T-cell (primary cell): ENCODE results near the gene PREX1. TPM values are rescaled to one million over a fixed set of nuclear protein-coding genes. Genes with fewer than 3 reads are reported as not detected.

Experiments used
- ATAC-seq, 4 experiments: fragments of 200-7000 bp in 3 of 4; fragments of 150-1000 bp in 1 of 4; cut with Tn5 transposase; replicated peaks in 1 of 4; 1 replicate in 3 of 4; 2 replicates in 1 of 4; pipeline ENCODE4 v1.10.0; 2021; ENCODE audit warnings: moderate library complexity in 3 of 4, mild to moderate bottlenecking in 2 of 4, moderate number of reproducible peaks in 1 of 4
- CTCF ChIA-PET, 2 donors: fragments of 300-600 bp; sonication (Branson Sonifier 250); formaldehyde crosslinking; loops; one replicate each; lab custom pipeline; 2022; ENCODE audit warnings: antibody characterized with exemption in 2 of 2; lab: Charles Lee
- POLR2A ChIA-PET, 2 donors: fragments of 300-600 bp; sonication (Branson Sonifier 250); formaldehyde crosslinking; loops; one replicate each; lab custom pipeline; 2022; ENCODE audit warnings: antibody characterized with exemption in 2 of 2; lab: Charles Lee
- DNase-seq, 35 experiments: peaks; one replicate each; pipeline versions ENCODE4 v3.0.0 to v3.0.0-alpha.2; 2013 to 2023
- H3K27ac ChIP-seq: one replicate; pipeline ENCODE4 v1.5.1; 2013; ENCODE audit warnings: low read length
- H3K27me3 ChIP-seq, 2 experiments: replicated peaks in 1 of 2; 1 replicate in 1 of 2; 2 replicates in 1 of 2; pipeline versions ENCODE4 v1.6.1 to v1.7.0; 2013; ENCODE audit warnings: low read length in 1 of 2, mixed read lengths in 1 of 2; ENCODE audit not compliant: control insufficient read depth in 2 of 2, insufficient read depth in 2 of 2; ENCODE audit errors: extremely low read depth in 1 of 2
- H3K36me3 ChIP-seq, 2 donors: 1 replicate in 1 of 2; 2 replicates in 1 of 2; pipeline versions ENCODE4 v1.6.1 to v1.7.0; 2013; ENCODE audit warnings: low read length in 1 of 2; ENCODE audit not compliant: control insufficient read depth in 2 of 2, insufficient read depth in 1 of 2; ENCODE audit errors: extremely low read depth in 1 of 2
- H3K4me1 ChIP-seq, 2 experiments: 1 replicate in 1 of 2; 2 replicates in 1 of 2; pipeline versions ENCODE4 v1.6.1 to v1.7.0; 2013; ENCODE audit warnings: low read length in 2 of 2, mixed read lengths in 1 of 2; ENCODE audit not compliant: insufficient read depth in 2 of 2, control insufficient read depth in 1 of 2; ENCODE audit errors: extremely low read depth in 1 of 2
- H3K4me3 ChIP-seq, 2 donors: 1 replicate in 1 of 2; 2 replicates in 1 of 2; pipeline versions ENCODE4 v1.5.1 to v1.7.0; 2013; ENCODE audit warnings: mild to moderate bottlenecking in 2 of 2, low read length in 1 of 2, moderate library complexity in 1 of 2; ENCODE audit not compliant: control insufficient read depth in 1 of 2; ENCODE audit errors: extremely low read depth in 1 of 2
- H3K9me3 ChIP-seq: 2 replicates; pipeline ENCODE4 v1.7.0; 2013
- H3K27ac Mint-ChIP-seq, 2 donors: one replicate each; pipeline ENCODE4 v1.8.0; 2020 to 2021; ENCODE audit warnings: mild to moderate bottlenecking in 2 of 2, mixed read lengths in 2 of 2
- H3K27me3 Mint-ChIP-seq, 2 donors: one replicate each; pipeline ENCODE4 v1.8.0; 2021 to 2022; ENCODE audit warnings: mixed read lengths in 2 of 2
- H3K36me3 Mint-ChIP-seq: one replicate; pipeline ENCODE4 v1.8.0; 2021; ENCODE audit warnings: mixed read lengths
- H3K4me1 Mint-ChIP-seq, 3 donors: one replicate each; pipeline ENCODE4 v1.8.0; 2020 to 2022; ENCODE audit warnings: mixed read lengths in 3 of 3, mild to moderate bottlenecking in 1 of 3
- H3K4me3 Mint-ChIP-seq, 3 donors: one replicate each; pipeline ENCODE4 v1.8.0; 2020 to 2022; ENCODE audit warnings: mild to moderate bottlenecking in 3 of 3, mixed read lengths in 3 of 3, moderate library complexity in 3 of 3
- H3K9me3 Mint-ChIP-seq, 3 donors: one replicate each; pipeline ENCODE4 v1.8.0; 2020 to 2022; ENCODE audit warnings: mixed read lengths in 3 of 3
- WGBS: methylation state at CpG from one replicate; pipeline ENCODE4 v1.1.5; 2013; ENCODE audit warnings: missing lambda C conversion rate; ENCODE audit not compliant: insufficient coverage; 5-methylcytosine and 5-hydroxymethylcytosine counted together
- total RNA-seq, 35 experiments: library from RNA in 6 of 35; stranded (reverse) in 6 of 35; fragments of 120-200 nt in 1 of 35; gene quantifications; one replicate each; pipeline versions ENCODE4 v1.2.1 to v1.2.4 and lab custom pipeline; 2013 to 2026

The PREX1 gene
- total RNA-seq, 5 donors from 2014 or later (not counting 1 experiment from before 2014, with no cell fraction given): 99.2 to 181 (median 137) TPM

GRCh38 chr20:48731536-48731935 lies 96.3 kb downstream of the PREX1 start:
- ATAC-seq: no peak
- Mint-ChIP-seq H3K27ac (peak overlapping the region in 1 of 2 donors; percentile 44), H3K27me3 (no peaks in the 10 kb centered on the region), H3K9me3 (no peaks in the 10 kb centered on the region), H3K4me1 (peaks cover 30 to 61% (median 50%) of the 10 kb centered on the region in 3 donors), H3K36me3 (peaks cover 64% of the 10 kb centered on the region), H3K4me3 (no peak overlapping the region)
- H3K9me3 ChIP-seq: no peaks in the 10 kb centered on the region
- no peak overlapping the region for H3K27ac ChIP-seq
- 100% methylated on average over 3 of the region's 4 CpGs for WGBS
- CTCF ChIA-PET: no interaction called here
- H3K4me3 ChIP-seq: no peak overlapping the region
- DNase-seq: no peak
- peaks cover 0 to 45% of the 10 kb centered on the region in 2 experiments for H3K4me1 ChIP-seq
- POLR2A ChIA-PET: no interaction called here
- H3K36me3 ChIP-seq: peaks cover 0 to 77% of the 10 kb centered on the region in 2 donors
- no peaks in the 10 kb centered on the region for H3K27me3 ChIP-seq

DNA sequence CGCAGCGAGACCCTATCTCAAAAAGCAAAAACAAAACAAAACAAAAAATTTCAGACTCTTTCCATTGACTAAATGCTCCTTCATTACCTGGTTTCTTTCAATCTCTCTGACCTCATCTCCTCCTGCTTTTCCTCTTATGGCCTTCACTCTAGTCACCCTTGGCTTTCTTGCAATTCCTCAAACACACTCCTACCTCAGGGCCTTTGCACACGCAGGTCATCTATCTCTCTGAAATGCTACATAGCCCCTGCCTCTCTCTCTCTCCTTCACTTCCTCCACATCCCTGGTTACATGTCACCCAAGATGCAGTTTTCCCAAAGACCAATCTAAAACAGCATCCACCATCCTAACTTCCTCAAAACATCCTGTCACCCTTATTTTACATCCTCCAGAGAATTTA lies 96.8 kb downstream of the PREX1 start:
- H3K4me1 Mint-ChIP-seq: peaks cover 24 to 58% (median 46%) of the 10 kb centered on the region in 3 donors
- Histone ChIP-seq H3K36me3 (peaks cover 0 to 83% of the 10 kb centered on the region in 2 donors), H3K9me3 (no peaks in the 10 kb centered on the region), H3K27ac (no peak overlapping the region), H3K4me1 (peaks cover 0 to 42% of the 10 kb centered on the region in 2 experiments), H3K4me3 (no peak overlapping the region), H3K27me3 (no peaks in the 10 kb centered on the region)
- 92% methylated on average over 3 of the region's 3 CpGs for WGBS
- no peaks in the 10 kb centered on the region for H3K9me3 Mint-ChIP-seq
- no peaks in the 10 kb centered on the region for H3K27me3 Mint-ChIP-seq
- H3K27ac Mint-ChIP-seq: peak overlapping the region; percentile 34 to 40
- CTCF ChIA-PET: no interaction called here
- POLR2A ChIA-PET: no interaction called here
- no peak overlapping the region for H3K4me3 Mint-ChIP-seq
- DNase-seq: no peak
- peaks cover 63% of the 10 kb centered on the region for H3K36me3 Mint-ChIP-seq
- no peak for ATAC-seq

GRCh38 chr20:48729538-48729937 lies 98.3 kb downstream of the PREX1 start:
- DNase-seq (no peak), ATAC-seq (no peak)
- peaks cover 0 to 82% of the 10 kb centered on the region in 2 donors for H3K36me3 ChIP-seq
- H3K9me3 ChIP-seq: no peaks in the 10 kb centered on the region
- Mint-ChIP-seq H3K27me3 (no peaks in the 10 kb centered on the region), H3K4me3 (peak overlapping the region in 1 of 3 donors; percentile 24), H3K36me3 (peaks cover 69% of the 10 kb centered on the region), H3K9me3 (no peaks in the 10 kb centered on the region), H3K4me1 (peaks cover 21 to 60% (median 48%) of the 10 kb centered on the region in 3 donors), H3K27ac (peak overlapping the region; percentile 70 to 77)
- ChIA-PET POLR2A (interaction anchor here in 1 of 2 donors (0.7 kb wide), 1 partner anchor 9 kb away, joined by 5 read pairs; no protein-coding TSS in a partner anchor), CTCF (interaction anchor here in 1 of 2 donors (0.7 kb wide), 1 partner anchor 114 kb away, joined by 3 read pairs; no protein-coding TSS in a partner anchor)
- 80% methylated on average over 1 of the region's 6 CpGs for WGBS
- no peaks in the 10 kb centered on the region for H3K27me3 ChIP-seq
- peaks cover 0 to 40% of the 10 kb centered on the region in 2 experiments for H3K4me1 ChIP-seq
- H3K27ac ChIP-seq: no peak overlapping the region
- no peak overlapping the region for H3K4me3 ChIP-seq

DNA sequence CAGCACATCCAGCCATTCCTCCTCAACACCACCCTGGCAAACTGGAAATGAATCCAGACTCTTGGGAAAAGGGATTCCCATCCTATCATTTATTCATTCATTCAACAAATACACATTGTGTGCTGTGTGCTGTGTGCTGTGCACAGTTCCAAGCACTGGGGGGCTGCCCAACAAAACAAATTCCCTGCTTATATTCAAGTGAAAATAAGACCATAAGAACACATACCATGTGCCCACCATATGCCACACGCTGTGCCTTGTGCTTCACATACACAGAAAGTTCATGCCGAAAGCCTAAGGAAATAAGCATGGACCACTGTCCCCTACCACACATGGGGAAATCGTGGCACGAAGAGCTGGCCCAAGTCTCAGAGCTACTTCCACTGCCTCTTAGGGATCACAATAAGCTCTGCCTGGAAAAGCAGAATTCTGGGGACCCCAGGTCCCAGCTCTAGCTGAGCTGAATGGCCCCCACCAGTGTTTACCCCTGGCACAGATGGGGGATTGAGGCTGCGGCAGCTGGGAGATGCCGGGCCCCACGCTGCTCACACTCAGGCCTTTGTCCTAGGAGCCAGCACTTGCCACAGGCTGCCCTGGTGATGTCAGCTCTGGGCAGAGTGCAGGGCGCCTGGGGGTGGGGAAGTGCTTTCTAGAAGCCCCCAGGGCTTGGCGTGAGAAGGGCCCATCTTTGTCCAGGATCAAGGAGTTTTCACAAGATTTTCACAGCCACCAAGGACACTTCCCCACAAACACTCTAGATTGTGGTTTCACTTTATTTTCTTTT lies 99.6 kb downstream of the PREX1 start:
- ChIA-PET CTCF (interaction anchor here in 1 of 2 donors (0.6 kb wide), 2 partner anchors 11 to 1280 kb away, joined by 3 to 4 read pairs; no protein-coding TSS in a partner anchor), POLR2A (no interaction called here)
- Histone ChIP-seq H3K9me3 (no peaks in the 10 kb centered on the region), H3K27ac (no peak overlapping the region), H3K36me3 (peaks cover 0 to 78% of the 10 kb centered on the region in 2 donors), H3K4me3 (no peak overlapping the region), H3K4me1 (peaks cover 0 to 49% of the 10 kb centered on the region in 2 experiments), H3K27me3 (no peaks in the 10 kb centered on the region)
- ATAC-seq (no peak), DNase-seq (no peak)
- no peaks in the 10 kb centered on the region for H3K9me3 Mint-ChIP-seq
- no peaks in the 10 kb centered on the region for H3K27me3 Mint-ChIP-seq
- peaks cover 69% of the 10 kb centered on the region for H3K36me3 Mint-ChIP-seq
- no peak overlapping the region for H3K4me3 Mint-ChIP-seq
- H3K27ac Mint-ChIP-seq: peak overlapping the region; percentile 18 to 70
- WGBS: 98% methylated on average over 6 of the region's 9 CpGs
- peaks cover 21 to 70% (median 59%) of the 10 kb centered on the region in 3 donors for H3K4me1 Mint-ChIP-seq

- WGBS: 100% methylated on average over 2 of the region's 6 CpGs
- Mint-ChIP-seq H3K36me3 (peaks cover 59% of the 10 kb centered on the region), H3K9me3 (no peaks in the 10 kb centered on the region), H3K27ac (peak overlapping the region; percentile 18 to 70), H3K4me3 (no peak overlapping the region), H3K4me1 (peaks cover 26 to 78% (median 63%) of the 10 kb centered on the region in 3 donors), H3K27me3 (no peaks in the 10 kb centered on the region)
- H3K4me3 ChIP-seq: no peak overlapping the region
- no peaks in the 10 kb centered on the region for H3K9me3 ChIP-seq
- peaks cover 0 to 75% of the 10 kb centered on the region in 2 donors for H3K36me3 ChIP-seq
- H3K4me1 ChIP-seq: peaks cover 0 to 59% of the 10 kb centered on the region in 2 experiments
- no peak for DNase-seq
- no peak overlapping the region for H3K27ac ChIP-seq
- ChIA-PET CTCF (no interaction called here), POLR2A (no interaction called here)
- ATAC-seq: no peak
- H3K27me3 ChIP-seq: no peaks in the 10 kb centered on the region
These were observed 100.6 kb downstream of the PREX1 start for GRCh38 chr20:48727226-48727625.

GRCh38 chr20:48725555-48725991 lies 102.2 kb downstream of the PREX1 start:
- H3K4me3 Mint-ChIP-seq: no peak overlapping the region
- ATAC-seq (peak in 1 of 4 experiments; percentile 29), DNase-seq (no peak)
- H3K4me1 Mint-ChIP-seq: peaks cover 31 to 85% (median 73%) of the 10 kb centered on the region in 3 donors
- H3K27me3 Mint-ChIP-seq: no peaks in the 10 kb centered on the region
- H3K36me3 Mint-ChIP-seq: peaks cover 57% of the 10 kb centered on the region
- peaks cover 0 to 71% of the 10 kb centered on the region in 2 donors for H3K36me3 ChIP-seq
- H3K4me3 ChIP-seq: no peak overlapping the region
- CTCF ChIA-PET: no interaction called here
- H3K27ac ChIP-seq: peak overlapping the region; percentile 9
- no peaks in the 10 kb centered on the region for H3K9me3 Mint-ChIP-seq
- H3K9me3 ChIP-seq: no peaks in the 10 kb centered on the region
- WGBS: 100% methylated on average over 1 of the region's 3 CpGs
- H3K27me3 ChIP-seq: no peaks in the 10 kb centered on the region
- peaks cover 0 to 76% of the 10 kb centered on the region in 2 experiments for H3K4me1 ChIP-seq
- peak overlapping the region; percentile 20 to 44 for H3K27ac Mint-ChIP-seq
- POLR2A ChIA-PET: no interaction called here
